Measurements from ENCODE around the gene MARS1.
A peak's percentile ranks its signal among the peaks of the same experiment; 100 is the strongest.
"Not testable (repeated sequence)": the region's sequence is repeated elsewhere in the genome, so short reads cannot be mapped to it uniquely, and the experiment has no call there.

MARS1 gene

DNA sequence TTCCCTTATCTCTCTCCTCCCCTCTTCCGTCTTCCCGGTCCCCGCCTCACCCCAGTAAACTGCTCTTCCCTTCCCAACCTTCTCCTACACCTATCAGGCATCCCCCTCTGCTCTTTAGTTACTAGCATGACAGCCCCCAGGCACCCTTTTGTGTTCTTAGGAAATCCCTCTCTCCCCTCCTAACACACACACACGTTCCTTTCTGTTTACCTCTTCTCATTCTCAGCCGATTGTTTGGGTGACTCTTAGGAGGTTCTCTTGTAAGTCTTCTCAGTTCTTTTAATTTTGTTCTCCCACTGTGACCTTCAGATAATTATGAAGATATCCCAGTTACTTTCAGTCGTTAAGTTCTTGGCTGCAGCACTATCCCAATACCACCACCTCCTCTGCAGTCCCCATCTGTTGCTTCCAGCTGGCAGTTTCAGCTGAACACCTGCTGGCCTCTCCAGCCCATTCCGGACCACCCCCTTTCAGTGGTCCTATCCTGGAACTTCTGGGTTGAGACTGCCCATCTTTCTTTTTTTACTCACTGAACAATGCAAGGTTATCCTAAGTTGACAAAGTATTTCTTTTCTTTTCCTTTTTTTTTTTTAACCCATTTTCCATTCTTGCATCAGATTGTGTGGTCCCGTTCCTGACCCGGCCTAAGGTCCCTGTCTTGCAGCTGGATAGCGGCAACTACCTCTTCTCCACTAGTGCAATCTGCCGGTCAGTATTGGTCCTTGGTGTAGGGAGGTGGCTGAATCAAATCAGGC, 711 bp downstream of the MARS1 start:
- no peak for DNase-seq (ENCODE audit: low read depth in 1 of 2, low spot score in 1 of 2)
- no peaks in the 10 kb centered on the region for H3K27me3 ChIP-seq (ENCODE audit: insufficient read depth, poor library complexity, severe bottlenecking)
- no peak for TF ChIP-seq GABPA (IDR thresholded peaks at IDR 0.05; ENCODE audit: low read depth)
- TF ChIP-seq, protein P1, sequence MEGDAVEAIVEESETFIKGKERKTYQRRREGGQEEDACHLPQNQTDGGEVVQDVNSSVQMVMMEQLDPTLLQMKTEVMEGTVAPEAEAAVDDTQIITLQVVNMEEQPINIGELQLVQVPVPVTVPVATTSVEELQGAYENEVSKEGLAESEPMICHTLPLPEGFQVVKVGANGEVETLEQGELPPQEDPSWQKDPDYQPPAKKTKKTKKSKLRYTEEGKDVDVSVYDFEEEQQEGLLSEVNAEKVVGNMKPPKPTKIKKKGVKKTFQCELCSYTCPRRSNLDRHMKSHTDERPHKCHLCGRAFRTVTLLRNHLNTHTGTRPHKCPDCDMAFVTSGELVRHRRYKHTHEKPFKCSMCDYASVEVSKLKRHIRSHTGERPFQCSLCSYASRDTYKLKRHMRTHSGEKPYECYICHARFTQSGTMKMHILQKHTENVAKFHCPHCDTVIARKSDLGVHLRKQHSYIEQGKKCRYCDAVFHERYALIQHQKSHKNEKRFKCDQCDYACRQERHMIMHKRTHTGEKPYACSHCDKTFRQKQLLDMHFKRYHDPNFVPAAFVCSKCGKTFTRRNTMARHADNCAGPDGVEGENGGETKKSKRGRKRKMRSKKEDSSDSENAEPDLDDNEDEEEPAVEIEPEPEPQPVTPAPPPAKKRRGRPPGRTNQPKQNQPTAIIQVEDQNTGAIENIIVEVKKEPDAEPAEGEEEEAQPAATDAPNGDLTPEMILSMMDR (IDR thresholded peaks at IDR 0.05; ENCODE audit: insufficient read depth, low read length) = no peak
- no peak for TF ChIP-seq SPI1 (IDR thresholded peaks at IDR 0.05; ENCODE audit: borderline replicate concordance, low read depth)
- TF ChIP-seq, protein P2, sequence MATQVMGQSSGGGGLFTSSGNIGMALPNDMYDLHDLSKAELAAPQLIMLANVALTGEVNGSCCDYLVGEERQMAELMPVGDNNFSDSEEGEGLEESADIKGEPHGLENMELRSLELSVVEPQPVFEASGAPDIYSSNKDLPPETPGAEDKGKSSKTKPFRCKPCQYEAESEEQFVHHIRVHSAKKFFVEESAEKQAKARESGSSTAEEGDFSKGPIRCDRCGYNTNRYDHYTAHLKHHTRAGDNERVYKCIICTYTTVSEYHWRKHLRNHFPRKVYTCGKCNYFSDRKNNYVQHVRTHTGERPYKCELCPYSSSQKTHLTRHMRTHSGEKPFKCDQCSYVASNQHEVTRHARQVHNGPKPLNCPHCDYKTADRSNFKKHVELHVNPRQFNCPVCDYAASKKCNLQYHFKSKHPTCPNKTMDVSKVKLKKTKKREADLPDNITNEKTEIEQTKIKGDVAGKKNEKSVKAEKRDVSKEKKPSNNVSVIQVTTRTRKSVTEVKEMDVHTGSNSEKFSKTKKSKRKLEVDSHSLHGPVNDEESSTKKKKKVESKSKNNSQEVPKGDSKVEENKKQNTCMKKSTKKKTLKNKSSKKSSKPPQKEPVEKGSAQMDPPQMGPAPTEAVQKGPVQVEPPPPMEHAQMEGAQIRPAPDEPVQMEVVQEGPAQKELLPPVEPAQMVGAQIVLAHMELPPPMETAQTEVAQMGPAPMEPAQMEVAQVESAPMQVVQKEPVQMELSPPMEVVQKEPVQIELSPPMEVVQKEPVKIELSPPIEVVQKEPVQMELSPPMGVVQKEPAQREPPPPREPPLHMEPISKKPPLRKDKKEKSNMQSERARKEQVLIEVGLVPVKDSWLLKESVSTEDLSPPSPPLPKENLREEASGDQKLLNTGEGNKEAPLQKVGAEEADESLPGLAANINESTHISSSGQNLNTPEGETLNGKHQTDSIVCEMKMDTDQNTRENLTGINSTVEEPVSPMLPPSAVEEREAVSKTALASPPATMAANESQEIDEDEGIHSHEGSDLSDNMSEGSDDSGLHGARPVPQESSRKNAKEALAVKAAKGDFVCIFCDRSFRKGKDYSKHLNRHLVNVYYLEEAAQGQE (IDR thresholded peaks at IDR 0.05; ENCODE audit: insufficient replicate concordance, low read depth) = no peak
- no peak for TF ChIP-seq POLR2AphosphoS5 (IDR thresholded peaks at IDR 0.05; ENCODE audit: low read depth)
- peak overlapping the region; percentile 84 for H3K27ac ChIP-seq (replicated peaks)
- H3K4me3 ChIP-seq (replicated peaks; ENCODE audit: insufficient read depth, low read length) = peak overlapping the region; percentile 93

GRCh38 chr12:57489157-57489641, 1.3 kb downstream of the MARS1 start:
- Histone ChIP-seq H3K27me3 (ENCODE audit: insufficient read depth, poor library complexity, severe bottlenecking) (no peaks in the 10 kb centered on the region), H3K27ac (replicated peaks) (no peak overlapping the region), H3K4me3 (replicated peaks; ENCODE audit: insufficient read depth, low read length) (peak overlapping the region; percentile 93)
- DNase-seq (ENCODE audit: low read depth in 1 of 2, low spot score in 1 of 2) = no peak
- no peak for TF ChIP-seq GABPA (IDR thresholded peaks at IDR 0.05; ENCODE audit: low read depth)
- no peak for TF ChIP-seq SPI1 (IDR thresholded peaks at IDR 0.05; ENCODE audit: borderline replicate concordance, low read depth)
- TF ChIP-seq, protein P2 (IDR thresholded peaks at IDR 0.05; ENCODE audit: insufficient replicate concordance, low read depth) = no peak
- TF ChIP-seq POLR2AphosphoS5 (IDR thresholded peaks at IDR 0.05; ENCODE audit: low read depth) = no peak

- DNase-seq (ENCODE audit: low read depth in 1 of 2, low spot score in 1 of 2) = no peak
- Histone ChIP-seq H3K4me3 (replicated peaks; ENCODE audit: insufficient read depth, low read length) (no peak overlapping the region), H3K27ac (replicated peaks) (no peak overlapping the region), H3K27me3 (ENCODE audit: insufficient read depth, poor library complexity, severe bottlenecking) (no peaks in the 10 kb centered on the region)
- no peak for TF ChIP-seq SPI1 (IDR thresholded peaks at IDR 0.05; ENCODE audit: borderline replicate concordance, low read depth)
Observed at GRCh38 chr12:57490126-57490525, 2.3 kb downstream of the MARS1 start.

GRCh38 chr12:57491393-57492280, 3.8 kb downstream of the MARS1 start:
- TF ChIP-seq GABPA (IDR thresholded peaks at IDR 0.05; ENCODE audit: low read depth) = no peak
- TF ChIP-seq, protein P1 (IDR thresholded peaks at IDR 0.05; ENCODE audit: insufficient read depth, low read length) = peak; percentile 25
- Histone ChIP-seq H3K27me3 (ENCODE audit: insufficient read depth, poor library complexity, severe bottlenecking) (no peaks in the 10 kb centered on the region), H3K27ac (replicated peaks) (no peak overlapping the region), H3K4me3 (replicated peaks; ENCODE audit: insufficient read depth, low read length) (no peak overlapping the region)
- no peak for DNase-seq (ENCODE audit: low read depth in 1 of 2, low spot score in 1 of 2)

DNA sequence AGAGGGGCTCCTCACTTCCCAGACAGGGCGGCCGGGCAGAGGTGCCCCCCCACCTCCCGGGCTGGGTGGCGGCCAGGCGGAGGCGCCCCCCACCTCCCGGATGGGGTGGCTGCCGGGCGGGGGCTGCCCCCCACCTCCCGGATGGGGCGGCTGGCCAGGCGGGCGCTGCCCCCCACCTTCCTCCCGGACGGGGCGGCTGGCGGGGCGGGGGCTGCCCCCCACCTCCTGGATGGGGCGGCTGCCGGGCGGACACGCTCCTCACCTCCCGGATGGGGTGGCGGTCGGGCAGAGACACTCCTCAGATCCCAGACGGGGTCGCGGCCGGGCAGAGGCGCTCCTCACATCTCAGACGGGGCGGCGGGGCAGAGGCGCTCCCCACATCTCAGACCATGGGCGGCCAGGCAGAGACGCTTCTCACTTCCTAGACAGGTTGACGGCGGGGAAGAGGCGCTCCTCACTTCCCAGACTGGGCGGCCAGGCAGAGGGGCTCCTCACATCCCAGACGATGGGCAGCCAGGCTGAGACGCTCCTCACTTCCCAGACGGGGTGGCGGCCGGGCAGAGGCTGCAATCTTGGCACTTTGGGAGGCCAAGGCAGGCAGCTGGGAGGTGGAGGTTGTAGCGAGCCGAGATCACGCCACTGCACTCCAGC, 7.3 kb downstream of the MARS1 start:
- not testable (repeated sequence) for H3K27ac ChIP-seq (replicated peaks); DNase-seq (ENCODE audit: low read depth in 1 of 2, low spot score in 1 of 2); H3K4me3 ChIP-seq (replicated peaks; ENCODE audit: insufficient read depth, low read length)

More for the DNA sequence above, 7.3 kb downstream of the MARS1 start:
- not testable (repeated sequence) for H3K27me3 ChIP-seq (ENCODE audit: insufficient read depth, poor library complexity, severe bottlenecking)

Measured in HL-60 (cell line).